ENCODE results near the gene CHST14. TPM values are rescaled to one million over a fixed set of nuclear protein-coding genes. Genes with fewer than 3 reads are reported as not detected.

CHST14 gene
- total RNA-seq, 6 experiments from 2014 or later = 2.9 to 5.7 (median 4.8) TPM

- H3K4me1 ChIP-seq = no peaks in the 10 kb centered on the region
- no peaks in the 10 kb centered on the region for H3K27me3 ChIP-seq
- H3K9me3 ChIP-seq = no peaks in the 10 kb centered on the region
- no peak for DNase-seq
- no peak overlapping the region for H3K4me3 ChIP-seq
- peaks cover 0 to 26% (median 6%) of the 10 kb centered on the region in 4 donors for H3K36me3 ChIP-seq
- no peak for ATAC-seq
- 80% methylated on average over 3 of the region's 3 CpGs for WGBS (ENCODE audit: insufficient coverage, low coverage, low lambda C conversion rate, missing lambda C conversion rate)
- TF ChIP-seq CTCF (IDR thresholded peaks at IDR 0.05) (no peak), POLR2A (IDR thresholded peaks at IDR 0.05) (no peak)
- H3K27ac ChIP-seq = no peak overlapping the region
- intact Hi-C loops (cut with DNase I) = no loop called here
Observed at GRCh38 chr15:40464595-40465185, 6.1 kb upstream of the CHST14 start.

GRCh38 chr15:40465939-40466338 is 4.8 kb upstream of the CHST14 start:
- ATAC-seq (no peak), DNase-seq (no peak)
- no peak overlapping the region for H3K27ac ChIP-seq
- WGBS (ENCODE audit: insufficient coverage, low coverage, low lambda C conversion rate, missing lambda C conversion rate) = no CpG with 5 or more reads among the region's 10 CpGs
- H3K27me3 ChIP-seq = no peaks in the 10 kb centered on the region
- H3K4me3 ChIP-seq = no peak overlapping the region
- TF ChIP-seq POLR2A (IDR thresholded peaks at IDR 0.05) (no peak), CTCF (IDR thresholded peaks at IDR 0.05) (no peak)
- intact Hi-C loops (cut with DNase I) = no loop called here
- H3K36me3 ChIP-seq = peaks cover 0 to 26% (median 6%) of the 10 kb centered on the region in 4 donors
- peaks cover 0 to 5% (median 0%) of the 10 kb centered on the region in 4 donors for H3K4me1 ChIP-seq
- no peaks in the 10 kb centered on the region for H3K9me3 ChIP-seq

GRCh38 chr15:40466426-40467260 is 4.1 kb upstream of the CHST14 start:
- Histone ChIP-seq H3K4me1 (peaks cover 0 to 5% (median 0%) of the 10 kb centered on the region in 4 donors), H3K27me3 (no peaks in the 10 kb centered on the region), H3K9me3 (no peaks in the 10 kb centered on the region), H3K4me3 (no peak overlapping the region), H3K36me3 (peaks cover 0 to 26% (median 6%) of the 10 kb centered on the region in 4 donors), H3K27ac (no peak overlapping the region)
- no peak for ATAC-seq
- TF ChIP-seq POLR2A (IDR thresholded peaks at IDR 0.05) = no peak
- 70% methylated on average over 5 of the region's 7 CpGs for WGBS (ENCODE audit: insufficient coverage, low coverage, low lambda C conversion rate, missing lambda C conversion rate)
- intact Hi-C loops (cut with DNase I) = no loop called here
- DNase-seq = no peak

- Histone ChIP-seq H3K36me3 (peaks cover 0 to 26% (median 6%) of the 10 kb centered on the region in 4 donors), H3K27ac (no peak overlapping the region), H3K27me3 (no peaks in the 10 kb centered on the region), H3K9me3 (no peaks in the 10 kb centered on the region), H3K4me3 (no peak overlapping the region), H3K4me1 (peaks cover 0 to 5% (median 0%) of the 10 kb centered on the region in 4 donors)
- TF ChIP-seq POLR2A (IDR thresholded peaks at IDR 0.05) = no peak
- TF ChIP-seq CTCF (IDR thresholded peaks at IDR 0.05) = no peak
- intact Hi-C loops (cut with DNase I) = no loop called here
- ATAC-seq (no peak), DNase-seq (no peak)
Observed at GRCh38 chr15:40467261-40467615, 3.5 kb upstream of the CHST14 start.

- Histone ChIP-seq H3K27ac (no peak overlapping the region), H3K36me3 (peaks cover 0 to 17% (median 5%) of the 10 kb centered on the region in 4 donors), H3K27me3 (no peaks in the 10 kb centered on the region), H3K4me3 (no peak overlapping the region), H3K9me3 (no peaks in the 10 kb centered on the region), H3K4me1 (peaks cover 0 to 5% (median 0%) of the 10 kb centered on the region in 4 donors)
- 83% methylated on average over 1 of the region's 4 CpGs for WGBS (ENCODE audit: insufficient coverage, low coverage, low lambda C conversion rate, missing lambda C conversion rate)
- intact Hi-C loops (cut with DNase I) = no loop called here
- ATAC-seq (no peak), DNase-seq (no peak)
- TF ChIP-seq CTCF (IDR thresholded peaks at IDR 0.05) = no peak
- TF ChIP-seq POLR2A (IDR thresholded peaks at IDR 0.05) = no peak
Observed at GRCh38 chr15:40468898-40469331, 1.9 kb upstream of the CHST14 start.

Measured in right lobe of liver (tissue), 6 donors.